Keratinocyte (primary cell): Measurements from ENCODE around the gene CCNB3. TPM values are rescaled to one million over a fixed set of nuclear protein-coding genes. Genes with fewer than 3 reads are reported as not detected.

ENCODE experiments used
- DNase-seq: peaks from one replicate; pipeline ENCODE4 v3.0.0-alpha.2; 2011; ENCODE audit warnings: low read depth, missing footprints, low spot score
- FAIRE-seq: peaks from 2 replicates; lab custom pipeline; 2011; peaks lifted over from hg19 to GRCh38; lab: Jason Lieb, UNC
- H2AFZ ChIP-seq: 2 replicates; pipeline ENCODE4 v1.6.0; 2012; ENCODE audit warnings: low read length, control low read depth, inconsistent platforms; ENCODE audit not compliant: control insufficient read depth
- H3K27ac ChIP-seq: 2 replicates; pipeline ENCODE4 v1.5.1; 2011; ENCODE audit warnings: low read length; ENCODE audit not compliant: control insufficient read depth, insufficient read depth
- H3K27me3 ChIP-seq: 3 replicates; pipeline ENCODE4 v1.6.0; 2011; ENCODE audit warnings: low read length; ENCODE audit not compliant: control insufficient read depth, insufficient read depth; ENCODE audit errors: extremely low read depth
- H3K36me3 ChIP-seq, 2 experiments: 2 replicates in 1 of 2; 3 replicates in 1 of 2; pipeline ENCODE4 v1.5.1; 2011; ENCODE audit warnings: low read length in 2 of 2, mild to moderate bottlenecking in 1 of 2; ENCODE audit not compliant: control insufficient read depth in 2 of 2, insufficient read depth in 2 of 2; ENCODE audit errors: extremely low read depth in 1 of 2
- H3K4me1 ChIP-seq: 3 replicates; pipeline ENCODE4 v1.5.1; 2011; ENCODE audit warnings: low read length; ENCODE audit not compliant: control insufficient read depth, insufficient read depth; ENCODE audit errors: extremely low read depth
- H3K4me2 ChIP-seq: 3 replicates; pipeline ENCODE4 v1.6.0; 2011; ENCODE audit warnings: low read depth, low read length; ENCODE audit not compliant: control insufficient read depth, insufficient read depth; ENCODE audit errors: extremely low read depth
- H3K4me3 ChIP-seq, 3 experiments: fragments of 200-600 bp in 1 of 3; sonication (generic) in 1 of 3; 2 replicates in 2 of 3; 3 replicates in 1 of 3; pipeline ENCODE4 v1.5.1; 2011 to 2016; ENCODE audit warnings: low read length in 3 of 3, mild to moderate bottlenecking in 3 of 3, control low read depth in 2 of 3, inconsistent platforms in 1 of 3, low read depth in 1 of 3, mixed read lengths in 1 of 3, mixed run types in 1 of 3, moderate library complexity in 1 of 3; ENCODE audit not compliant: control insufficient read depth in 2 of 3, insufficient read depth in 2 of 3; ENCODE audit errors: extremely low read depth in 1 of 3
- H3K79me2 ChIP-seq: 2 replicates; pipeline ENCODE4 v1.6.0; 2012; ENCODE audit warnings: low read length; ENCODE audit not compliant: control insufficient read depth, insufficient read depth
- H3K9ac ChIP-seq: 3 replicates; pipeline ENCODE4 v1.6.0; 2011; ENCODE audit warnings: low read length; ENCODE audit not compliant: control insufficient read depth, insufficient read depth; ENCODE audit errors: extremely low read depth
- H3K9me1 ChIP-seq: 3 replicates; pipeline ENCODE4 v1.6.0; 2011; ENCODE audit warnings: low read length; ENCODE audit not compliant: control insufficient read depth, insufficient read depth; ENCODE audit errors: extremely low read depth
- H3K9me3 ChIP-seq: 2 replicates; pipeline ENCODE4 v1.5.1; 2012; ENCODE audit warnings: low read depth, low read length; ENCODE audit not compliant: control insufficient read depth
- H4K20me1 ChIP-seq: 3 replicates; pipeline ENCODE4 v1.6.0; 2011; ENCODE audit warnings: low read length; ENCODE audit not compliant: control insufficient read depth, insufficient read depth; ENCODE audit errors: extremely low read depth
- CTCF ChIP-seq, 3 experiments: IDR thresholded peaks in 1 of 3; conservative IDR thresholded peaks in 1 of 3; optimal IDR thresholded peaks in 1 of 3; 2 replicates in 2 of 3; 3 replicates in 1 of 3; pipeline versions ENCODE3 to v1.5.1; 2011; ENCODE audit warnings: low read length in 3 of 3, mild to moderate bottlenecking in 3 of 3, moderate library complexity in 2 of 3, control low read depth in 1 of 3, inconsistent platforms in 1 of 3; ENCODE audit not compliant: insufficient read depth in 2 of 3; ENCODE audit errors: extremely low read depth in 1 of 3
- EZH2 ChIP-seq: IDR thresholded peaks from one replicate; pipeline ENCODE4 v1.6.1; 2012; ENCODE audit warnings: inconsistent platforms, mild to moderate bottlenecking, low read length, moderate library complexity
- dilution Hi-C: fragments of 300-500 bp; cut with MboI; formaldehyde crosslinking; loops from one replicate; pipeline ENCODE4 v1.7.0; 2020; ENCODE audit warnings: low sequenced_read_pairs; ENCODE audit not compliant: extremely low pct_ligation_motif_present
- polyA minus RNA-seq, 3 experiments: library from RNA; depleted of rRNA, polyadenylated mRNA; stranded (reverse); fragments of >200 nt; gene quantifications; 1 replicate in 1 of 3; 2 replicates in 1 of 3; 3 replicates in 1 of 3; pipeline ENCODE4 v1.2.3, GENCODE V29; 2011
- polyA plus RNA-seq, 5 experiments: library from polyadenylated mRNA; depleted of rRNA in 3 of 5; stranded (reverse) in 3 of 5; stranded (forward) in 1 of 5; unstranded in 1 of 5; fragments of >200 nt; gene quantifications; 1 replicate in 1 of 5; 2 replicates in 3 of 5; 3 replicates in 1 of 5; pipeline versions ENCODE4 v1.2.1 to v1.2.3, GENCODE V29; 2011 to 2012; ENCODE audit warnings: missing spikeins in 2 of 5, low read depth in 1 of 5, low replicate concordance in 1 of 5

CCNB3 gene
- polyA plus RNA-seq (0.72 to 0.98 TPM (median 0.74 TPM) in 3 replicates), polyA minus RNA-seq (0.10 to 2.3 TPM (median 0.16 TPM) in 3 replicates)
- 0.16 TPM for polyA plus RNA-seq (2011; ENCODE audit: low read depth)
- 0.78 and 0.94 TPM in 2 replicates for polyA plus RNA-seq (2011; cell fraction: cytosol; rRNA removed)
- 1.7 and 2.0 TPM in 2 replicates for polyA plus RNA-seq (2011; cell fraction: nucleus; rRNA removed)
- 0.23 and 0.74 TPM in 2 replicates for polyA plus RNA-seq (2012; ENCODE audit: low replicate concordance)
- 0.77 TPM for polyA minus RNA-seq (2011; cell fraction: cytosol; rRNA and poly(A)+ RNA removed)
- polyA minus RNA-seq (2011; cell fraction: nucleus; rRNA and poly(A)+ RNA removed) = 0.21 and 0.62 TPM in 2 replicates

- Histone ChIP-seq H3K9me3 (no peaks in the 10 kb centered on the region), H3K4me1 (peaks cover 7% of the 10 kb centered on the region), H3K27ac (peak within 1 kb of the TSS; percentile 49), H3K36me3 (no peaks in the 10 kb centered on the region), H3K4me3 (peak within 1 kb of the TSS; percentile 8 to 33 (median 29)), H3K4me2 (peak within 1 kb of the TSS; percentile 64), H3K79me2 (no peaks in the 10 kb centered on the region), H4K20me1 (no peaks in the 10 kb centered on the region), H3K27me3 (no peaks in the 10 kb centered on the region), H2AFZ (peak within 1 kb of the TSS; percentile 69), H3K9me1 (no peaks in the 10 kb centered on the region), H3K9ac (peak within 1 kb of the TSS; percentile 28)
- FAIRE-seq (no peak), DNase-seq (no peak)
- TF ChIP-seq EZH2 (no peak), CTCF (optimal IDR thresholded peaks at IDR 0.05 in 1 of 3, IDR thresholded peaks at IDR 0.05 in 1 of 3, conservative IDR thresholded peaks at IDR 0.05 in 1 of 3; ENCODE audit: extremely low read depth in 1 of 3, insufficient read depth in 2 of 3, low read length in 3 of 3) (peak; percentile 46 to 71 (median 57))
- dilution Hi-C loops = no loop called here
These were observed at the start of gene CCNB3 for GRCh38 chrX:50204364-50204899. TSS of gene CCNB3 (plus strand) at chrX:50204765. CDS start at chrX:50285164, 80,399 bp downstream.

- Histone ChIP-seq H3K9ac (no peak overlapping the region), H4K20me1 (no peaks in the 10 kb centered on the region), H3K4me2 (no peak overlapping the region), H3K9me3 (no peaks in the 10 kb centered on the region), H3K4me1 (no peaks in the 10 kb centered on the region), H3K79me2 (no peaks in the 10 kb centered on the region), H3K9me1 (no peaks in the 10 kb centered on the region), H2AFZ (no peak overlapping the region), H3K4me3 (no peak overlapping the region), H3K27ac (no peak overlapping the region), H3K27me3 (no peaks in the 10 kb centered on the region), H3K36me3 (no peaks in the 10 kb centered on the region)
- no peak for FAIRE-seq
- dilution Hi-C loops = no loop called here
- DNase-seq = no peak
- TF ChIP-seq CTCF (optimal IDR thresholded peaks at IDR 0.05 in 1 of 3, IDR thresholded peaks at IDR 0.05 in 1 of 3, conservative IDR thresholded peaks at IDR 0.05 in 1 of 3; ENCODE audit: extremely low read depth in 1 of 3, insufficient read depth in 2 of 3, low read length in 3 of 3) (no peak), EZH2 (no peak)
These were observed 46.9 kb upstream of the CCNB3 start for GRCh38 chrX:50157545-50158135.
